Endothelial cell of umbilical vein (primary cell): ENCODE data around the gene ZFYVE26.

Experiments used
- FOS ChIP-seq: IDR thresholded peaks from 2 replicates; pipeline ENCODE4 v1.6.1; 2011; ENCODE audit warnings: mild to moderate bottlenecking, low read length, moderate library complexity, borderline replicate concordance; ENCODE audit not compliant: insufficient read depth
- MYC ChIP-seq: IDR thresholded peaks from one replicate; pipeline ENCODE4 v1.6.1; 2011; ENCODE audit warnings: mild to moderate bottlenecking, low read depth, low read length
- POLR2A ChIP-seq: IDR thresholded peaks from 2 replicates; pipeline ENCODE4 v1.6.1; 2012; ENCODE audit warnings: low read depth, mild to moderate bottlenecking, control low read depth, low read length
- POLR2AphosphoS5 ChIP-seq: IDR thresholded peaks from 2 replicates; pipeline ENCODE4 v1.6.1; 2012; ENCODE audit warnings: low read depth, mild to moderate bottlenecking, control low read depth, low read length, moderate library complexity; ENCODE audit not compliant: insufficient read depth
- TF ChIP-seq, protein P1 (sequence below), 2 donors: IDR thresholded peaks; 1 replicate in 1 of 2; 2 replicates in 1 of 2; pipeline ENCODE4 v1.5.1; 2011; ENCODE audit warnings: low read length in 2 of 2, mild to moderate bottlenecking in 2 of 2, moderate library complexity in 2 of 2, control low read depth in 1 of 2, inconsistent platforms in 1 of 2, low read depth in 1 of 2; ENCODE audit not compliant: insufficient read depth in 1 of 2; ENCODE audit errors: extremely low read depth in 1 of 2
- TF ChIP-seq, protein P2 (sequence below): IDR thresholded peaks from 2 replicates; pipeline ENCODE4 v1.6.1; 2011; ENCODE audit not compliant: insufficient read depth, insufficient read length

- no peak for TF ChIP-seq POLR2A
- no peak for TF ChIP-seq POLR2AphosphoS5
- TF ChIP-seq, protein P1, sequence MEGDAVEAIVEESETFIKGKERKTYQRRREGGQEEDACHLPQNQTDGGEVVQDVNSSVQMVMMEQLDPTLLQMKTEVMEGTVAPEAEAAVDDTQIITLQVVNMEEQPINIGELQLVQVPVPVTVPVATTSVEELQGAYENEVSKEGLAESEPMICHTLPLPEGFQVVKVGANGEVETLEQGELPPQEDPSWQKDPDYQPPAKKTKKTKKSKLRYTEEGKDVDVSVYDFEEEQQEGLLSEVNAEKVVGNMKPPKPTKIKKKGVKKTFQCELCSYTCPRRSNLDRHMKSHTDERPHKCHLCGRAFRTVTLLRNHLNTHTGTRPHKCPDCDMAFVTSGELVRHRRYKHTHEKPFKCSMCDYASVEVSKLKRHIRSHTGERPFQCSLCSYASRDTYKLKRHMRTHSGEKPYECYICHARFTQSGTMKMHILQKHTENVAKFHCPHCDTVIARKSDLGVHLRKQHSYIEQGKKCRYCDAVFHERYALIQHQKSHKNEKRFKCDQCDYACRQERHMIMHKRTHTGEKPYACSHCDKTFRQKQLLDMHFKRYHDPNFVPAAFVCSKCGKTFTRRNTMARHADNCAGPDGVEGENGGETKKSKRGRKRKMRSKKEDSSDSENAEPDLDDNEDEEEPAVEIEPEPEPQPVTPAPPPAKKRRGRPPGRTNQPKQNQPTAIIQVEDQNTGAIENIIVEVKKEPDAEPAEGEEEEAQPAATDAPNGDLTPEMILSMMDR (IDR thresholded peaks at IDR 0.05; ENCODE audit: extremely low read depth in 1 of 2, insufficient read depth in 1 of 2, low read depth in 1 of 2, low read length in 2 of 2), result no peak
- TF ChIP-seq, protein P2, sequence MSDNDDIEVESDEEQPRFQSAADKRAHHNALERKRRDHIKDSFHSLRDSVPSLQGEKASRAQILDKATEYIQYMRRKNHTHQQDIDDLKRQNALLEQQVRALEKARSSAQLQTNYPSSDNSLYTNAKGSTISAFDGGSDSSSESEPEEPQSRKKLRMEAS, result no peak
- no peak for TF ChIP-seq MYC
- TF ChIP-seq FOS, result no peak
These were observed 28.7 kb downstream of the ZFYVE26 start for GRCh38 chr14:67787673-67788072.
